NB4 (cell line): ENCODE data around the gene GPX3.

Experiments used
- DNase-seq: peaks from one replicate; pipeline ENCODE4 v3.0.0; 2010; ENCODE audit warnings: low read depth
- H3K4me3 ChIP-seq: one replicate; pipeline ENCODE4 v1.5.1; 2011; ENCODE audit warnings: mild to moderate bottlenecking, low read depth, low read length, moderate library complexity
- MYC ChIP-seq: IDR thresholded peaks from 2 replicates; pipeline ENCODE4 v1.6.1; 2011; ENCODE audit warnings: low read depth, low read length
- POLR2A ChIP-seq: IDR thresholded peaks from 2 replicates; pipeline ENCODE4 v1.6.1; 2011; ENCODE audit warnings: mild to moderate bottlenecking; ENCODE audit not compliant: insufficient read length; ENCODE audit errors: extremely low read depth
- TF ChIP-seq, protein P1 (sequence below): IDR thresholded peaks from one replicate; pipeline ENCODE4 v1.5.1; 2012; ENCODE audit warnings: low read depth, low read length
- TF ChIP-seq, protein P2 (sequence below): IDR thresholded peaks from 2 replicates; pipeline ENCODE4 v1.6.1; 2011; ENCODE audit warnings: low read depth, low read length

The GPX3 gene

DNA sequence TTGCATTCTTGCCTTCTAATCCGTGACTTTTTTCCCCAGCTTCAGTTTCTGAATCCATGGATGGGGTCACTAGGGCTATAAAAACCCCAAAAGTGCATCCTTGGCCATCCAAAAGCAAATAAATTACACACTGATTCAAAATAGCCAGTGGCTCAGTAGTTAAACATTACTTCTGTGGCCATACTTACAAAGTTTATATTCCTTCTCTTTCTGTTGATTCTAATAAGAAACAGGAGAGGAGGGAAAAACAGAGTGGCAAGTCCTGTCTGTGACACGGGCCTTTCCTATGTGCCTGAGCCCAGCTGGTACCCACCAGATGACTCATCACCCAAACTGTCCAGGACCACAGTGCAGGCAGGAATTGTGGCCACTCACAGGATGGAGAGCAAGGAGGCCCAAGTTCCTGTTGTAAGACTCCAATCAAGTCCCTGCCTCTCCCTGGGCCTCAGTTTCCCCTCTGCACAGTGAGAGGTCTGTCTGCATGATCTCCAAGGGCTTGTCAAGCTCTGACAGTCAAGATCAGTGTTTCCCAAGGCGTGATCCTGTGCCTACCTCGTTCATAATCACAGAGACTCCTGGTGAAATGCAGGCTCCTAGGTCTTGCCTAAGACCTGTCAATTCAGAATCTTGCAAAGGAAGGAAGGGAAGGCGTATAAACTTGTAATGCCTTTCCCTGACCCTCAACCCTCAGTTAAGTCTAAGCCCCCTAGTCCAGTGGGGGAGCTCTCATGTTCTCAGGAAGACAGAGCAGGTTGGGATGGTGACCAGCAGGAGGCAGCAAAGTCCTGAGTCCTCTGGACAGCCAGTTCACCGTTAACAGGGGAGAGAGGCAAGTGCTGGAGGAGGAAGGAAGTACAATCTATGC is 30.9 kb downstream of the GPX3 start:
- peak; percentile 87 for DNase-seq
- TF ChIP-seq, protein P1, sequence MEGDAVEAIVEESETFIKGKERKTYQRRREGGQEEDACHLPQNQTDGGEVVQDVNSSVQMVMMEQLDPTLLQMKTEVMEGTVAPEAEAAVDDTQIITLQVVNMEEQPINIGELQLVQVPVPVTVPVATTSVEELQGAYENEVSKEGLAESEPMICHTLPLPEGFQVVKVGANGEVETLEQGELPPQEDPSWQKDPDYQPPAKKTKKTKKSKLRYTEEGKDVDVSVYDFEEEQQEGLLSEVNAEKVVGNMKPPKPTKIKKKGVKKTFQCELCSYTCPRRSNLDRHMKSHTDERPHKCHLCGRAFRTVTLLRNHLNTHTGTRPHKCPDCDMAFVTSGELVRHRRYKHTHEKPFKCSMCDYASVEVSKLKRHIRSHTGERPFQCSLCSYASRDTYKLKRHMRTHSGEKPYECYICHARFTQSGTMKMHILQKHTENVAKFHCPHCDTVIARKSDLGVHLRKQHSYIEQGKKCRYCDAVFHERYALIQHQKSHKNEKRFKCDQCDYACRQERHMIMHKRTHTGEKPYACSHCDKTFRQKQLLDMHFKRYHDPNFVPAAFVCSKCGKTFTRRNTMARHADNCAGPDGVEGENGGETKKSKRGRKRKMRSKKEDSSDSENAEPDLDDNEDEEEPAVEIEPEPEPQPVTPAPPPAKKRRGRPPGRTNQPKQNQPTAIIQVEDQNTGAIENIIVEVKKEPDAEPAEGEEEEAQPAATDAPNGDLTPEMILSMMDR = peak; percentile 90
- TF ChIP-seq POLR2A (no peak), MYC (no peak)
- TF ChIP-seq, protein P2, sequence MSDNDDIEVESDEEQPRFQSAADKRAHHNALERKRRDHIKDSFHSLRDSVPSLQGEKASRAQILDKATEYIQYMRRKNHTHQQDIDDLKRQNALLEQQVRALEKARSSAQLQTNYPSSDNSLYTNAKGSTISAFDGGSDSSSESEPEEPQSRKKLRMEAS = 0 out of 2 replicates have a peak, but pooled peaks have one; percentile 10
- H3K4me3 ChIP-seq = no peak overlapping the region

DNA sequence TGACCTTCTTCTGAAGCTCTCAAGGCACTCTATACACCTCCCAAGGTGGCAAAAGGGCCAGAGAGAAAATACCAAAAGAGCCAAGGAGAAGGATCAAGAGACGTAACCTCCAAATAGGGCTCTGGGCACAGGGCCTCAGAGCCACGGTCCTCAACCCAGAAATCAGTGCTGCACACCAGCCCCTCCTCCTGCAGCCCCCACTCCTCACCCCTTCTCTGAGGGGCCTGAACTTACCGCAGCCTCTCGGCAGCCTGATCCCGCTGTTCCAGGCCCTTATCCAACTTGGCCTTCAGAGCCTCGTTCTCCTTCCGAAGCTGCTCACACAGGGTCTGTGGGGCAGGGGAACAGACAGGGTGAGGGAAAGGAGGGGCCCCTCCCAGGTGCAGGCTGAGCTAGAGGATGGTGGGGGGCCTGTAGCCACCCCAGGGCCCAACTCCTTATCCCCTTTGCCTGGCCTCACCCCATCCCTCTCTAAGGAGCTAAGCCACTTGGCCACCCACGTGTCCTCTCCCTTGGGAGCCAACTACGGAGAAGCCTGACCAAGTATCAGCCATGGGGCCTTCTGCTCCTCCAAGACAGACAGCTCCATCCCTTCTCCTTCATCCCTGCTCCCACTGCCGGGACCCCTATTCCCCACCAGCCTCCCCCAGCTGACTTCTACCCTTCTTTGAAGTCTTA is 31.7 kb downstream of the GPX3 start:
- H3K4me3 ChIP-seq = no peak overlapping the region
- no peak for DNase-seq
- TF ChIP-seq, protein P1 = no peak
- TF ChIP-seq, protein P2 = no peak
- TF ChIP-seq POLR2A (no peak), MYC (no peak)

DNA sequence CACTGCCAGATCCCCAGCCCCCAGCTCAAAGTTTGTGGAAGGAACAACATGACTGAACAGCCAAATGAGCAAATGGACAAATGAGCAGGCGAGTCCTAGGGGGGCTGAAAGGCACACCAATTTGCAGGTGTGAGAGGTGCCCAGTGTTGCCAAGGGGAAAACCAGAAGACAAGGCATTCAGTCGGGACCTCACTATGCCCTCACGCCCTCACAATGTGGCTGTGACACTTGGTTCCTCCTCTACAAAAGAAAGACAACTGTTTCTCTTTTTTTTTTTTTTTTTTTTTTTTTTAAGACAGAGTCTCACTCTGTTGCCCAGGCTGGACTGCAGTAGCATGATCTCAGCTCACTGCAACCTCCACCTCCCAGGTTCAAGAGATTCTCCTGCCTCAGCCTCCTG is 32.4 kb downstream of the GPX3 start:
- TF ChIP-seq, protein P1 = no peak
- TF ChIP-seq POLR2A = no peak
- no peak for TF ChIP-seq MYC
- TF ChIP-seq, protein P2 = no peak
- H3K4me3 ChIP-seq = no peak overlapping the region
- no peak for DNase-seq

DNA sequence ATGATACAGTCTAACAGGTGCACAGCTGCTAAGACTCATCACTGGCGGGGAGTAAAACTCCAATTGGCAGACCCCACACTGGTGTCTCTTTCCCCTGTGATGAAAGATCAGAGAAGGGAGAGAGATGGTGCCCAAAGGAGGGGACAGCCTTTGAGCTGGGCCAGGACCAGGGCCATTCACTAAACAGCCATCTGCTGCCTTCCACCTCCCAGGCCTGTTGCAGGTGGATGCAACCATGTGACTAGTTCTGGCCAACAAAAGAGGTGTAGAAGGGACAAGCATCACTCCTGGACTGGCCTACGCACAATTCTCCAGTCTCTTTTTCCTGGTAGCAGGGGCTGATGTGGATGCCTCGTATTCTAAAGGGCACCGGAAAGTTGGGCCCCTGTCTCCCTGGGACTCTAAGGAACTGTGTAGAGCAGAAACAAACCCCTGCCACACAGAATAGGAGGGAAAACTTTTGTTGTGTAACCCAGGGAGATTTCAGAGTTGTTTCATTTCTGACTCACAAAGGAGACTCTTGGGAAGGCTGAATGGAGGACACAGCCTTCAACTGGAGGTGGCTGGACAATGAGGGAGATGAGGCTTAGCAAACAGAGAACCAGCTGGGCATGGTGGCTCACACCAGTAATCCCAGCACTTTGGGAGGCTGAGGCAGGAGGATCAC is 33.5 kb downstream of the GPX3 start:
- no peak overlapping the region for H3K4me3 ChIP-seq
- no peak for TF ChIP-seq POLR2A
- TF ChIP-seq, protein P2 = no peak
- TF ChIP-seq, protein P1 = no peak
- TF ChIP-seq MYC = no peak
- no peak for DNase-seq

DNA sequence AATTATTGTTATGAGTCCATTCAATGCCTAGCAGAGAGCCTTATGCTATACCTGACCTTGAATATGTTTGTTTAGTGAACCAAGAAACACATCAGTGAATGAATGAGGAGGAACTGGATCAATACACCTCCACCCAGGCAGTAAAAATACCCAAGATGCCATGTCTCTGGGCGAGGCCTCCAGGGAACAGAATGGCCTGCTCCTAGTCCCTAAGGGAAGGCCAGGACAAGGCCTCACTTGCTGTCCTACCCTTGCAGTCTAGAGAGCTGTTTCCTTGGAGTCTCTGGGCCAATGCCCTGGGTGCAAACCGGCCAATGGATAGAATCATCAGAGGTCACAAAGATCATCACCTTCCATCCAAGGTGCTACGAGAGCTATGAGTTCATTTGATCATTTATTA is 34.3 kb downstream of the GPX3 start:
- no peak overlapping the region for H3K4me3 ChIP-seq
- no peak for DNase-seq
- TF ChIP-seq, protein P2 = no peak
- no peak for TF ChIP-seq MYC
- TF ChIP-seq, protein P1 = no peak
